HEK293 (cell line): Measurements from ENCODE around the gene PCSK5.
A peak's percentile ranks its signal among the peaks of the same experiment; 100 is the strongest.

ENCODE experiments used
- EGR2 ChIP-seq: fragments of 450-650 bp; formaldehyde crosslinking; IDR thresholded peaks from 2 replicates; pipeline ENCODE4 v1.5.1; 2016; ENCODE audit warnings: low read depth, missing biosample characterization, missing genetic modification characterization
- FEZF1 ChIP-seq: fragments of 450-650 bp; formaldehyde crosslinking; IDR thresholded peaks from 2 replicates; pipeline ENCODE4 v1.5.1; 2016; ENCODE audit warnings: missing biosample characterization, missing genetic modification characterization
- GFI1B ChIP-seq: fragments of 450-650 bp; formaldehyde crosslinking; IDR thresholded peaks from 2 replicates; pipeline ENCODE4 v1.5.1; 2016; ENCODE audit warnings: missing biosample characterization, missing genetic modification characterization
- WT1 ChIP-seq: fragments of 450-650 bp; formaldehyde crosslinking; IDR thresholded peaks from 2 replicates; pipeline ENCODE4 v1.5.1; 2016; ENCODE audit warnings: missing biosample characterization, missing genetic modification characterization
- ZBTB48 ChIP-seq: fragments of 450-650 bp; formaldehyde crosslinking; IDR thresholded peaks from 2 replicates; pipeline ENCODE4 v1.5.1; 2016; ENCODE audit warnings: missing biosample characterization, missing genetic modification characterization
- ZBTB7A ChIP-seq: fragments of 450-650 bp; formaldehyde crosslinking; IDR thresholded peaks from 2 replicates; pipeline ENCODE4 v1.5.1; 2016; ENCODE audit warnings: low read depth, missing biosample characterization, missing genetic modification characterization
- ZFP41 ChIP-seq: fragments of 450-650 bp; formaldehyde crosslinking; IDR thresholded peaks from 2 replicates; pipeline ENCODE4 v1.5.1; 2016; ENCODE audit warnings: missing biosample characterization, missing genetic modification characterization, borderline replicate concordance
- ZNF10 ChIP-seq: fragments of 450-650 bp; formaldehyde crosslinking; IDR thresholded peaks from 2 replicates; pipeline ENCODE4 v1.5.1; 2017; ENCODE audit warnings: missing biosample characterization, missing genetic modification characterization
- ZNF121 ChIP-seq: fragments of 450-650 bp; formaldehyde crosslinking; IDR thresholded peaks from 2 replicates; pipeline ENCODE4 v1.5.1; 2016; ENCODE audit warnings: missing biosample characterization, missing genetic modification characterization
- ZNF140 ChIP-seq: fragments of 450-650 bp; formaldehyde crosslinking; IDR thresholded peaks from 2 replicates; pipeline ENCODE4 v1.5.1; 2016; ENCODE audit warnings: missing biosample characterization, missing genetic modification characterization
- ZNF169 ChIP-seq: fragments of 450-650 bp; formaldehyde crosslinking; IDR thresholded peaks from 2 replicates; pipeline ENCODE4 v1.5.1; 2016; ENCODE audit warnings: missing biosample characterization, missing genetic modification characterization
- ZNF266 ChIP-seq: fragments of 450-650 bp; formaldehyde crosslinking; IDR thresholded peaks from 2 replicates; pipeline ENCODE4 v1.5.1; 2016; ENCODE audit warnings: missing biosample characterization, missing genetic modification characterization, low read depth
- ZNF350 ChIP-seq: fragments of 450-650 bp; formaldehyde crosslinking; IDR thresholded peaks from 2 replicates; pipeline ENCODE4 v1.5.0; 2017; ENCODE audit warnings: missing biosample characterization, mild to moderate bottlenecking, missing genetic modification characterization
- ZNF48 ChIP-seq: fragments of 450-650 bp; formaldehyde crosslinking; IDR thresholded peaks from 2 replicates; pipeline ENCODE4 v1.5.1; 2016; ENCODE audit warnings: missing biosample characterization, missing genetic modification characterization
- ZNF544 ChIP-seq: fragments of 450-650 bp; formaldehyde crosslinking; IDR thresholded peaks from 2 replicates; pipeline ENCODE4 v1.5.0; 2017; ENCODE audit warnings: missing biosample characterization, missing genetic modification characterization
- ZNF571 ChIP-seq: fragments of 450-650 bp; formaldehyde crosslinking; IDR thresholded peaks from 2 replicates; pipeline ENCODE4 v1.5.0; 2017; ENCODE audit warnings: missing biosample characterization, missing genetic modification characterization
- ZNF626 ChIP-seq: fragments of 450-650 bp; sonication (Bioruptor Pico); formaldehyde crosslinking; IDR thresholded peaks from 2 replicates; pipeline ENCODE4 v1.5.1; 2018; ENCODE audit warnings: missing biosample characterization, missing genetic modification characterization, inconsistent platforms
- ZNF658 ChIP-seq: fragments of 450-650 bp; formaldehyde crosslinking; IDR thresholded peaks from 2 replicates; pipeline ENCODE4; 2016; ENCODE audit warnings: missing biosample characterization, missing genetic modification characterization
- ZNF664 ChIP-seq: fragments of 450-650 bp; formaldehyde crosslinking; IDR thresholded peaks from 2 replicates; pipeline ENCODE4 v1.5.1; 2016; ENCODE audit warnings: missing biosample characterization, missing genetic modification characterization
- ZSCAN30 ChIP-seq: fragments of 450-650 bp; IDR thresholded peaks from 2 replicates; pipeline ENCODE4 v1.5.1; 2018; ENCODE audit warnings: missing biosample characterization, mild to moderate bottlenecking, missing genetic modification characterization, moderate library complexity
- TF ChIP-seq, protein P1 (sequence below): fragments of 450-650 bp; formaldehyde crosslinking; conservative IDR thresholded peaks from 2 replicates; pipeline ENCODE4 v1.5.1; 2016; ENCODE audit warnings: low read depth, missing biosample characterization, missing genetic modification characterization
- TF ChIP-seq, protein P2 (sequence below): IDR thresholded peaks from 2 replicates; pipeline ENCODE4 v1.6.1; 2011; ENCODE audit warnings: mild to moderate bottlenecking, low read depth, low read length, borderline replicate concordance
- TF ChIP-seq, protein P3 (sequence below): fragments of 450-650 bp; formaldehyde crosslinking; IDR thresholded peaks from 2 replicates; pipeline ENCODE4 v1.5.1; 2016; ENCODE audit warnings: missing biosample characterization, missing genetic modification characterization
- TF ChIP-seq, protein P4 (sequence below): fragments of 450-650 bp; formaldehyde crosslinking; IDR thresholded peaks from 2 replicates; pipeline ENCODE4 v1.5.1; 2016; ENCODE audit warnings: missing biosample characterization, missing genetic modification characterization
- TF ChIP-seq, protein P5 (sequence below): fragments of 450-650 bp; formaldehyde crosslinking; IDR thresholded peaks from 2 replicates; pipeline ENCODE4 v1.5.1; 2016; ENCODE audit warnings: missing biosample characterization, missing genetic modification characterization, borderline replicate concordance
- TF ChIP-seq, protein P6 (sequence below): sonication (generic); formaldehyde crosslinking; IDR thresholded peaks from 2 replicates; pipeline ENCODE4 v1.8.1; 2022; ENCODE audit warnings: mild to moderate bottlenecking, moderate library complexity, missing genetic modification reagents
- TF ChIP-seq, protein P7 (sequence below): fragments of 450-650 bp; formaldehyde crosslinking; IDR thresholded peaks from 2 replicates; pipeline ENCODE4 v1.5.1; 2016; ENCODE audit warnings: missing biosample characterization, missing genetic modification characterization

PCSK5 gene

DNA sequence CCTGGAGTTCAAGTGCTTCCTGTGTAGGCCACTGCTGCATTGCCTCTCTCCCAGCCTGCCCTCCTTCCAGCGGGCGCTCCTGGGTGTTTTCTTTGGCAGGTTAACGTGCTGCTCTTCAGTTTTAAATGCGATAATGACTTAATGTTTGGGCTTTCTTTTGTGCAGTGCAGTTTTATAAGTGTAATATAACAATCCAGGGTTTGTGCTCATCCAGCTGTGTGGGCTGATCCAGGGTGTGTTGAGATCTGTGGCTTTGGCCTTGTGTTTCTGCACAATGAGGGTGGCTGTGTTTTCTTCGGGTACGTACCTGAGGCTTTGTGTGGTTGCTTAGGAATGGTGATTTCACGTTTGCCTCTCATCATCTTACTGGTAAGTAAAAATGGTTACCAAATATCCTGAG, 50.6 kb downstream of the PCSK5 start (continued):
- no peak for TF ChIP-seq ZBTB48
- no peak for TF ChIP-seq ZNF121 (tag by site-specific recombination)
- no peak; the same call in 1 of the 2 replicates for TF ChIP-seq WT1 (tag by site-specific recombination)
- TF ChIP-seq ZNF350 (tag by site-specific recombination): no peak
- TF ChIP-seq ZNF544 (tag by site-specific recombination): no peak
- TF ChIP-seq, protein P1, sequence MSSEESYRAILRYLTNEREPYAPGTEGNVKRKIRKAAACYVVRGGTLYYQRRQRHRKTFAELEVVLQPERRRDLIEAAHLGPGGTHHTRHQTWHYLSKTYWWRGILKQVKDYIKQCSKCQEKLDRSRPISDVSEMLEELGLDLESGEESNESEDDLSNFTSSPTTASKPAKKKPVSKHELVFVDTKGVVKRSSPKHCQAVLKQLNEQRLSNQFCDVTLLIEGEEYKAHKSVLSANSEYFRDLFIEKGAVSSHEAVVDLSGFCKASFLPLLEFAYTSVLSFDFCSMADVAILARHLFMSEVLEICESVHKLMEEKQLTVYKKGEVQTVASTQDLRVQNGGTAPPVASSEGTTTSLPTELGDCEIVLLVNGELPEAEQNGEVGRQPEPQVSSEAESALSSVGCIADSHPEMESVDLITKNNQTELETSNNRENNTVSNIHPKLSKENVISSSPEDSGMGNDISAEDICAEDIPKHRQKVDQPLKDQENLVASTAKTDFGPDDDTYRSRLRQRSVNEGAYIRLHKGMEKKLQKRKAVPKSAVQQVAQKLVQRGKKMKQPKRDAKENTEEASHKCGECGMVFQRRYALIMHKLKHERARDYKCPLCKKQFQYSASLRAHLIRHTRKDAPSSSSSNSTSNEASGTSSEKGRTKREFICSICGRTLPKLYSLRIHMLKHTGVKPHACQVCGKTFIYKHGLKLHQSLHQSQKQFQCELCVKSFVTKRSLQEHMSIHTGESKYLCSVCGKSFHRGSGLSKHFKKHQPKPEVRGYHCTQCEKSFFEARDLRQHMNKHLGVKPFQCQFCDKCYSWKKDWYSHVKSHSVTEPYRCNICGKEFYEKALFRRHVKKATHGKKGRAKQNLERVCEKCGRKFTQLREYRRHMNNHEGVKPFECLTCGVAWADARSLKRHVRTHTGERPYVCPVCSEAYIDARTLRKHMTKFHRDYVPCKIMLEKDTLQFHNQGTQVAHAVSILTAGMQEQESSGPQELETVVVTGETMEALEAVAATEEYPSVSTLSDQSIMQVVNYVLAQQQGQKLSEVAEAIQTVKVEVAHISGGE (tag by site-specific recombination): no peak
- TF ChIP-seq ZNF571 (tag by site-specific recombination): no peak
- 0 out of 2 replicates have a peak, but pooled peaks have one; percentile 47 for TF ChIP-seq GFI1B
- TF ChIP-seq, protein P2, sequence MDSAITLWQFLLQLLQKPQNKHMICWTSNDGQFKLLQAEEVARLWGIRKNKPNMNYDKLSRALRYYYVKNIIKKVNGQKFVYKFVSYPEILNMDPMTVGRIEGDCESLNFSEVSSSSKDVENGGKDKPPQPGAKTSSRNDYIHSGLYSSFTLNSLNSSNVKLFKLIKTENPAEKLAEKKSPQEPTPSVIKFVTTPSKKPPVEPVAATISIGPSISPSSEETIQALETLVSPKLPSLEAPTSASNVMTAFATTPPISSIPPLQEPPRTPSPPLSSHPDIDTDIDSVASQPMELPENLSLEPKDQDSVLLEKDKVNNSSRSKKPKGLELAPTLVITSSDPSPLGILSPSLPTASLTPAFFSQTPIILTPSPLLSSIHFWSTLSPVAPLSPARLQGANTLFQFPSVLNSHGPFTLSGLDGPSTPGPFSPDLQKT: no peak
- TF ChIP-seq ZNF664 (tag by site-specific recombination): peak; percentile 38; the same call in 1 of the 2 replicates
- no peak for TF ChIP-seq ZNF169 (tag by site-specific recombination)
- TF ChIP-seq ZNF658 (tag by site-specific recombination): no peak
- TF ChIP-seq, protein P3, sequence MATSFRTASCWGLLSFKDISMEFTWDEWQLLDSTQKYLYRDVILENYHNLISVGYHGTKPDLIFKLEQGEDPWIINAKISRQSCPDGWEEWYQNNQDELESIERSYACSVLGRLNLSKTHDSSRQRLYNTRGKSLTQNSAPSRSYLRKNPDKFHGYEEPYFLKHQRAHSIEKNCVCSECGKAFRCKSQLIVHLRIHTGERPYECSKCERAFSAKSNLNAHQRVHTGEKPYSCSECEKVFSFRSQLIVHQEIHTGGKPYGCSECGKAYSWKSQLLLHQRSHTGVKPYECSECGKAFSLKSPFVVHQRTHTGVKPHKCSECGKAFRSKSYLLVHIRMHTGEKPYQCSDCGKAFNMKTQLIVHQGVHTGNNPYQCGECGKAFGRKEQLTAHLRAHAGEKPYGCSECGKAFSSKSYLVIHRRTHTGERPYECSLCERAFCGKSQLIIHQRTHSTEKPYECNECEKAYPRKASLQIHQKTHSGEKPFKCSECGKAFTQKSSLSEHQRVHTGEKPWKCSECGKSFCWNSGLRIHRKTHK: no peak
- TF ChIP-seq ZBTB7A (tag by site-specific recombination): no peak
- TF ChIP-seq, protein P4, sequence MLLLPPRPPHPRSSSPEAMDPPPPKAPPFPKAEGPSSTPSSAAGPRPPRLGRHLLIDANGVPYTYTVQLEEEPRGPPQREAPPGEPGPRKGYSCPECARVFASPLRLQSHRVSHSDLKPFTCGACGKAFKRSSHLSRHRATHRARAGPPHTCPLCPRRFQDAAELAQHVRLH (tag by site-specific recombination): peak; percentile 87
- TF ChIP-seq, protein P5, sequence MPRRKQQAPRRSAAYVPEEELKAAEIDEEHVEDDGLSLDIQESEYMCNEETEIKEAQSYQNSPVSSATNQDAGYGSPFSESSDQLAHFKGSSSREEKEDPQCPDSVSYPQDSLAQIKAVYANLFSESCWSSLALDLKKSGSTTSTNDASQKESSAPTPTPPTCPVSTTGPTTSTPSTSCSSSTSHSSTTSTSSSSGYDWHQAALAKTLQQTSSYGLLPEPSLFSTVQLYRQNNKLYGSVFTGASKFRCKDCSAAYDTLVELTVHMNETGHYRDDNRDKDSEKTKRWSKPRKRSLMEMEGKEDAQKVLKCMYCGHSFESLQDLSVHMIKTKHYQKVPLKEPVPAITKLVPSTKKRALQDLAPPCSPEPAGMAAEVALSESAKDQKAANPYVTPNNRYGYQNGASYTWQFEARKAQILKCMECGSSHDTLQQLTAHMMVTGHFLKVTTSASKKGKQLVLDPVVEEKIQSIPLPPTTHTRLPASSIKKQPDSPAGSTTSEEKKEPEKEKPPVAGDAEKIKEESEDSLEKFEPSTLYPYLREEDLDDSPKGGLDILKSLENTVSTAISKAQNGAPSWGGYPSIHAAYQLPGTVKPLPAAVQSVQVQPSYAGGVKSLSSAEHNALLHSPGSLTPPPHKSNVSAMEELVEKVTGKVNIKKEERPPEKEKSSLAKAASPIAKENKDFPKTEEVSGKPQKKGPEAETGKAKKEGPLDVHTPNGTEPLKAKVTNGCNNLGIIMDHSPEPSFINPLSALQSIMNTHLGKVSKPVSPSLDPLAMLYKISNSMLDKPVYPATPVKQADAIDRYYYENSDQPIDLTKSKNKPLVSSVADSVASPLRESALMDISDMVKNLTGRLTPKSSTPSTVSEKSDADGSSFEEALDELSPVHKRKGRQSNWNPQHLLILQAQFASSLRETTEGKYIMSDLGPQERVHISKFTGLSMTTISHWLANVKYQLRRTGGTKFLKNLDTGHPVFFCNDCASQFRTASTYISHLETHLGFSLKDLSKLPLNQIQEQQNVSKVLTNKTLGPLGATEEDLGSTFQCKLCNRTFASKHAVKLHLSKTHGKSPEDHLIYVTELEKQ (tag by site-specific recombination): peak; percentile 87; the same call in 1 of the 2 replicates
- peak; percentile 95 for TF ChIP-seq FEZF1 (tag by site-specific recombination)
- TF ChIP-seq ZNF266 (tag by site-specific recombination): no peak
- TF ChIP-seq, protein P6, sequence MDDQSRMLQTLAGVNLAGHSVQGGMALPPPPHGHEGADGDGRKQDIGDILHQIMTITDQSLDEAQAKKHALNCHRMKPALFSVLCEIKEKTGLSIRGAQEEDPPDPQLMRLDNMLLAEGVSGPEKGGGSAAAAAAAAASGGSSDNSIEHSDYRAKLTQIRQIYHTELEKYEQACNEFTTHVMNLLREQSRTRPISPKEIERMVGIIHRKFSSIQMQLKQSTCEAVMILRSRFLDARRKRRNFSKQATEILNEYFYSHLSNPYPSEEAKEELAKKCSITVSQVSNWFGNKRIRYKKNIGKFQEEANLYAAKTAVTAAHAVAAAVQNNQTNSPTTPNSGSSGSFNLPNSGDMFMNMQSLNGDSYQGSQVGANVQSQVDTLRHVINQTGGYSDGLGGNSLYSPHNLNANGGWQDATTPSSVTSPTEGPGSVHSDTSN (CRISPR knock-in tag): no peak
- TF ChIP-seq, protein P7, sequence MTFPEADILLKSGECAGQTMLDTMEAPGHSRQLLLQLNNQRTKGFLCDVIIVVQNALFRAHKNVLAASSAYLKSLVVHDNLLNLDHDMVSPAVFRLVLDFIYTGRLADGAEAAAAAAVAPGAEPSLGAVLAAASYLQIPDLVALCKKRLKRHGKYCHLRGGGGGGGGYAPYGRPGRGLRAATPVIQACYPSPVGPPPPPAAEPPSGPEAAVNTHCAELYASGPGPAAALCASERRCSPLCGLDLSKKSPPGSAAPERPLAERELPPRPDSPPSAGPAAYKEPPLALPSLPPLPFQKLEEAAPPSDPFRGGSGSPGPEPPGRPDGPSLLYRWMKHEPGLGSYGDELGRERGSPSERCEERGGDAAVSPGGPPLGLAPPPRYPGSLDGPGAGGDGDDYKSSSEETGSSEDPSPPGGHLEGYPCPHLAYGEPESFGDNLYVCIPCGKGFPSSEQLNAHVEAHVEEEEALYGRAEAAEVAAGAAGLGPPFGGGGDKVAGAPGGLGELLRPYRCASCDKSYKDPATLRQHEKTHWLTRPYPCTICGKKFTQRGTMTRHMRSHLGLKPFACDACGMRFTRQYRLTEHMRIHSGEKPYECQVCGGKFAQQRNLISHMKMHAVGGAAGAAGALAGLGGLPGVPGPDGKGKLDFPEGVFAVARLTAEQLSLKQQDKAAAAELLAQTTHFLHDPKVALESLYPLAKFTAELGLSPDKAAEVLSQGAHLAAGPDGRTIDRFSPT: no peak
- no peak for TF ChIP-seq ZNF140 (tag by site-specific recombination)
- TF ChIP-seq ZFP41 (tag by site-specific recombination): no peak
- TF ChIP-seq ZNF48 (tag by site-specific recombination): no peak
- TF ChIP-seq ZSCAN30 (tag by site-specific recombination): peak; percentile 51; the same call in 1 of the 2 replicates
- TF ChIP-seq EGR2 (tag by site-specific recombination): no peak
- no peak for TF ChIP-seq ZNF626 (tag by site-specific recombination)
- TF ChIP-seq ZNF10 (tag by site-specific recombination): no peak
